Keratinocyte (primary cell): ENCODE measurements around the gene TAB2. TPM values are rescaled to one million over a fixed set of nuclear protein-coding genes. Genes with fewer than 3 reads are reported as not detected.

ENCODE experiments used
- DNase-seq: peaks from one replicate; pipeline ENCODE4 v3.0.0-alpha.2; 2011; ENCODE audit warnings: low read depth, missing footprints, low spot score
- FAIRE-seq: peaks from 2 replicates; lab custom pipeline; 2011; peaks lifted over from hg19 to GRCh38; lab: Jason Lieb, UNC
- H2AFZ ChIP-seq: 2 replicates; pipeline ENCODE4 v1.6.0; 2012; ENCODE audit warnings: low read length, control low read depth, inconsistent platforms; ENCODE audit not compliant: control insufficient read depth
- H3K27ac ChIP-seq: 2 replicates; pipeline ENCODE4 v1.5.1; 2011; ENCODE audit warnings: low read length; ENCODE audit not compliant: control insufficient read depth, insufficient read depth
- H3K27me3 ChIP-seq: 3 replicates; pipeline ENCODE4 v1.6.0; 2011; ENCODE audit warnings: low read length; ENCODE audit not compliant: control insufficient read depth, insufficient read depth; ENCODE audit errors: extremely low read depth
- H3K36me3 ChIP-seq, 2 experiments: 2 replicates in 1 of 2; 3 replicates in 1 of 2; pipeline ENCODE4 v1.5.1; 2011; ENCODE audit warnings: low read length in 2 of 2, mild to moderate bottlenecking in 1 of 2; ENCODE audit not compliant: control insufficient read depth in 2 of 2, insufficient read depth in 2 of 2; ENCODE audit errors: extremely low read depth in 1 of 2
- H3K4me1 ChIP-seq: 3 replicates; pipeline ENCODE4 v1.5.1; 2011; ENCODE audit warnings: low read length; ENCODE audit not compliant: control insufficient read depth, insufficient read depth; ENCODE audit errors: extremely low read depth
- H3K4me2 ChIP-seq: 3 replicates; pipeline ENCODE4 v1.6.0; 2011; ENCODE audit warnings: low read depth, low read length; ENCODE audit not compliant: control insufficient read depth, insufficient read depth; ENCODE audit errors: extremely low read depth
- H3K4me3 ChIP-seq, 3 experiments: fragments of 200-600 bp in 1 of 3; sonication (generic) in 1 of 3; 2 replicates in 2 of 3; 3 replicates in 1 of 3; pipeline ENCODE4 v1.5.1; 2011 to 2016; ENCODE audit warnings: low read length in 3 of 3, mild to moderate bottlenecking in 3 of 3, control low read depth in 2 of 3, inconsistent platforms in 1 of 3, low read depth in 1 of 3, mixed read lengths in 1 of 3, mixed run types in 1 of 3, moderate library complexity in 1 of 3; ENCODE audit not compliant: control insufficient read depth in 2 of 3, insufficient read depth in 2 of 3; ENCODE audit errors: extremely low read depth in 1 of 3
- H3K79me2 ChIP-seq: 2 replicates; pipeline ENCODE4 v1.6.0; 2012; ENCODE audit warnings: low read length; ENCODE audit not compliant: control insufficient read depth, insufficient read depth
- H3K9ac ChIP-seq: 3 replicates; pipeline ENCODE4 v1.6.0; 2011; ENCODE audit warnings: low read length; ENCODE audit not compliant: control insufficient read depth, insufficient read depth; ENCODE audit errors: extremely low read depth
- H3K9me1 ChIP-seq: 3 replicates; pipeline ENCODE4 v1.6.0; 2011; ENCODE audit warnings: low read length; ENCODE audit not compliant: control insufficient read depth, insufficient read depth; ENCODE audit errors: extremely low read depth
- H3K9me3 ChIP-seq: 2 replicates; pipeline ENCODE4 v1.5.1; 2012; ENCODE audit warnings: low read depth, low read length; ENCODE audit not compliant: control insufficient read depth
- H4K20me1 ChIP-seq: 3 replicates; pipeline ENCODE4 v1.6.0; 2011; ENCODE audit warnings: low read length; ENCODE audit not compliant: control insufficient read depth, insufficient read depth; ENCODE audit errors: extremely low read depth
- EZH2 ChIP-seq: IDR thresholded peaks from one replicate; pipeline ENCODE4 v1.6.1; 2012; ENCODE audit warnings: inconsistent platforms, mild to moderate bottlenecking, low read length, moderate library complexity
- dilution Hi-C: fragments of 300-500 bp; cut with MboI; formaldehyde crosslinking; loops from one replicate; pipeline ENCODE4 v1.7.0; 2020; ENCODE audit warnings: low sequenced_read_pairs; ENCODE audit not compliant: extremely low pct_ligation_motif_present
- polyA plus RNA-seq, 5 experiments: library from polyadenylated mRNA; depleted of rRNA in 3 of 5; stranded (reverse) in 3 of 5; stranded (forward) in 1 of 5; unstranded in 1 of 5; fragments of >200 nt; gene quantifications; 1 replicate in 1 of 5; 2 replicates in 3 of 5; 3 replicates in 1 of 5; pipeline versions ENCODE4 v1.2.1 to v1.2.3, GENCODE V29; 2011 to 2012; ENCODE audit warnings: missing spikeins in 2 of 5, low read depth in 1 of 5, low replicate concordance in 1 of 5
- TF ChIP-seq, protein P1 (sequence below), 3 experiments: IDR thresholded peaks in 1 of 3; conservative IDR thresholded peaks in 1 of 3; optimal IDR thresholded peaks in 1 of 3; 2 replicates in 2 of 3; 3 replicates in 1 of 3; pipeline versions ENCODE3 to v1.5.1; 2011; ENCODE audit warnings: low read length in 3 of 3, mild to moderate bottlenecking in 3 of 3, moderate library complexity in 2 of 3, control low read depth in 1 of 3, inconsistent platforms in 1 of 3; ENCODE audit not compliant: insufficient read depth in 2 of 3; ENCODE audit errors: extremely low read depth in 1 of 3

Gene TAB2
- polyA plus RNA-seq, 1 donor (not counting 4 experiments of a cell fraction or from before 2014, with no cell fraction given), result 47.5 TPM

- no peaks in the 10 kb centered on the region for H3K79me2 ChIP-seq
Observed at GRCh38 chr6:149302723-149303122, 14.8 kb upstream of the TAB2 start.

GRCh38 chr6:149303468-149303867 is 14.0 kb upstream of the TAB2 start:
- no peak for TF ChIP-seq EZH2
- TF ChIP-seq, protein P1, sequence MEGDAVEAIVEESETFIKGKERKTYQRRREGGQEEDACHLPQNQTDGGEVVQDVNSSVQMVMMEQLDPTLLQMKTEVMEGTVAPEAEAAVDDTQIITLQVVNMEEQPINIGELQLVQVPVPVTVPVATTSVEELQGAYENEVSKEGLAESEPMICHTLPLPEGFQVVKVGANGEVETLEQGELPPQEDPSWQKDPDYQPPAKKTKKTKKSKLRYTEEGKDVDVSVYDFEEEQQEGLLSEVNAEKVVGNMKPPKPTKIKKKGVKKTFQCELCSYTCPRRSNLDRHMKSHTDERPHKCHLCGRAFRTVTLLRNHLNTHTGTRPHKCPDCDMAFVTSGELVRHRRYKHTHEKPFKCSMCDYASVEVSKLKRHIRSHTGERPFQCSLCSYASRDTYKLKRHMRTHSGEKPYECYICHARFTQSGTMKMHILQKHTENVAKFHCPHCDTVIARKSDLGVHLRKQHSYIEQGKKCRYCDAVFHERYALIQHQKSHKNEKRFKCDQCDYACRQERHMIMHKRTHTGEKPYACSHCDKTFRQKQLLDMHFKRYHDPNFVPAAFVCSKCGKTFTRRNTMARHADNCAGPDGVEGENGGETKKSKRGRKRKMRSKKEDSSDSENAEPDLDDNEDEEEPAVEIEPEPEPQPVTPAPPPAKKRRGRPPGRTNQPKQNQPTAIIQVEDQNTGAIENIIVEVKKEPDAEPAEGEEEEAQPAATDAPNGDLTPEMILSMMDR (optimal IDR thresholded peaks at IDR 0.05 in 1 of 3, IDR thresholded peaks at IDR 0.05 in 1 of 3, conservative IDR thresholded peaks at IDR 0.05 in 1 of 3; ENCODE audit: extremely low read depth in 1 of 3, insufficient read depth in 2 of 3, low read length in 3 of 3), result no peak
- FAIRE-seq, result no peak

More at GRCh38 chr6:149302723-149303122, 14.8 kb upstream of the TAB2 start:
- no peaks in the 10 kb centered on the region for H3K27me3 ChIP-seq
- FAIRE-seq (no peak), DNase-seq (no peak)
- H4K20me1 ChIP-seq, result no peaks in the 10 kb centered on the region
- no peaks in the 10 kb centered on the region for H3K9me1 ChIP-seq
- no peaks in the 10 kb centered on the region for H3K9me3 ChIP-seq
- H3K4me1 ChIP-seq, result no peaks in the 10 kb centered on the region
- H2AFZ ChIP-seq, result no peak overlapping the region
- H3K27ac ChIP-seq, result no peak overlapping the region
- H3K4me2 ChIP-seq, result no peak overlapping the region
- dilution Hi-C loops, result no loop called here
- H3K36me3 ChIP-seq, result no peaks in the 10 kb centered on the region
- TF ChIP-seq, protein P1 (optimal IDR thresholded peaks at IDR 0.05 in 1 of 3, IDR thresholded peaks at IDR 0.05 in 1 of 3, conservative IDR thresholded peaks at IDR 0.05 in 1 of 3; ENCODE audit: extremely low read depth in 1 of 3, insufficient read depth in 2 of 3, low read length in 3 of 3), result no peak
- TF ChIP-seq EZH2, result no peak
- no peak overlapping the region for H3K4me3 ChIP-seq
- no peak overlapping the region for H3K9ac ChIP-seq

More at GRCh38 chr6:149303468-149303867, 14.0 kb upstream of the TAB2 start:
- dilution Hi-C loops, result no loop called here
- no peaks in the 10 kb centered on the region for H3K36me3 ChIP-seq
- H3K4me2 ChIP-seq, result no peak overlapping the region
- H3K4me1 ChIP-seq, result no peaks in the 10 kb centered on the region
- no peaks in the 10 kb centered on the region for H3K27me3 ChIP-seq
- DNase-seq, result no peak
- no peak overlapping the region for H2AFZ ChIP-seq
- no peaks in the 10 kb centered on the region for H3K9me3 ChIP-seq
- no peaks in the 10 kb centered on the region for H3K9me1 ChIP-seq
- no peaks in the 10 kb centered on the region for H4K20me1 ChIP-seq
- no peaks in the 10 kb centered on the region for H3K79me2 ChIP-seq
- no peak overlapping the region for H3K4me3 ChIP-seq
- no peak overlapping the region for H3K9ac ChIP-seq
- H3K27ac ChIP-seq, result no peak overlapping the region
